Heart right ventricle (tissue), 16 donors: Measurements from ENCODE around the gene NOTCH4. TPM values are rescaled to one million over a fixed set of nuclear protein-coding genes. Genes with fewer than 3 reads are reported as not detected.

Source experiments
- ATAC-seq, 8 donors: fragments of 200-7000 bp; cut with Tn5 transposase; one replicate each; pipeline ENCODE4 v1.9.1; 2020; ENCODE audit warnings: mild to moderate bottlenecking in 8 of 8, moderate library complexity in 8 of 8, moderate number of reproducible peaks in 1 of 8
- DNase-seq, 2 donors: peaks; one replicate each; pipeline ENCODE4 v3.0.0-alpha.2; 2020
- H3K27ac ChIP-seq, 10 donors: fragments of 200-600 bp; sonication (generic) in 2 of 10; one replicate each; pipeline versions ENCODE4 v1.5.0 to v1.8.0; 2020 to 2022; ENCODE audit warnings: mild to moderate bottlenecking in 3 of 10
- H3K27me3 ChIP-seq, 7 donors: fragments of 200-600 bp; one replicate each; pipeline ENCODE4 v1.8.0; 2021 to 2022; ENCODE audit warnings: mild to moderate bottlenecking in 2 of 7
- H3K36me3 ChIP-seq, 9 donors: fragments of 200-600 bp; sonication (generic) in 1 of 9; one replicate each; pipeline versions ENCODE4 v1.5.0 to v1.8.0; 2020 to 2022; ENCODE audit warnings: mild to moderate bottlenecking in 2 of 9
- H3K4me1 ChIP-seq, 9 donors: fragments of 200-600 bp; sonication (generic) in 1 of 9; one replicate each; pipeline versions ENCODE4 v1.5.0 to v1.8.0; 2020 to 2022; ENCODE audit warnings: mild to moderate bottlenecking in 4 of 9
- H3K4me3 ChIP-seq, 10 donors: fragments of 200-600 bp; sonication (generic) in 2 of 10; one replicate each; pipeline versions ENCODE4 v1.5.0 to v1.8.0; 2020 to 2022; ENCODE audit warnings: mild to moderate bottlenecking in 7 of 10, moderate library complexity in 2 of 10
- H3K9me3 ChIP-seq, 11 donors: fragments of 200-600 bp in 10 of 11; sonication (generic) in 2 of 11; one replicate each; pipeline versions ENCODE4 v1.5.0 to v1.8.0; 2013 to 2022; ENCODE audit warnings: mild to moderate bottlenecking in 2 of 11, control low read depth in 1 of 11, moderate library complexity in 1 of 11
- WGBS, 2 donors: extraction: QIAGEN DNeasy Blood & Tissue Kit; methylation state at CpG; one replicate each; pipeline ENCODE4 v1.1.7; 2013; ENCODE audit warnings: inconsistent platforms in 1 of 2; 5-methylcytosine and 5-hydroxymethylcytosine counted together
- intact Hi-C, 10 donors: fragments of 100-400 bp; cut with DNase I; formaldehyde crosslinking; loops; one replicate each; pipeline versions ENCODE4 v1.11.1 to v1.14.2; 2022
- polyA plus RNA-seq, 2 donors: library from polyadenylated mRNA; stranded (reverse); fragments of 200-250 nt; gene quantifications; one replicate each; pipeline ENCODE4 v1.2.3, GENCODE V29; 2013
- total RNA-seq, 10 donors: library from RNA; stranded (reverse); fragmentation: NEBNext Ultra II Directional in 3 of 10; extraction: Animal tissue kit (Norgen Biotek cat#: 25700) in 3 of 10; gene quantifications; one replicate each; pipeline versions ENCODE4 v1.2.1 to v1.2.4, GENCODE V29; 2021 to 2023
- TF ChIP-seq, protein P1 (sequence below), 9 donors: fragments of 200-600 bp; sonication (generic) in 2 of 9; IDR thresholded peaks; one replicate each; pipeline versions ENCODE4 v1.5.0 to v1.8.0; 2021 to 2022; ENCODE audit warnings: antibody characterized with exemption in 9 of 9, mild to moderate bottlenecking in 5 of 9, moderate library complexity in 1 of 9
- donor health status: Arrhythmogenic right ventricular cardiomyopathy.
- donor health status: ischemic (EF 13 %, LVEDD 7.1; RV severe dilation, severe dysfunction).
- donor health status: healthy with polysubstance abuse.
- donor health status: DM: no; HTN: yes; CAD: no.
- donor health status: DM: no; HTN: no; CAD: no.
- donor health status: ischemic (EF 25% LVEDD 6.9; RV normal size, moderate dysfunction).
- donor health status: ischemic (EF 25% LVEDD 5.7; RV mildly dilated, moderate dysfunction).
- donor health status: healthy.
- donor health status: DM: yes; HTN: yes; CAD: no.
- donor health status: Ischemic cardiomyopathy.
- donor health status: ischemic (EF 35%, LVEDD 5.7; RV mildly dilated, moderate dysfunction).
- donor health status: nonischemic (EF 11% LVEDD 7.7; RV severe dilation, severe dysfunction).
- donor health status: DM: yes; HTN: yes; CAD: no.
- donor health status: PGD.
- donor health status: ischemic (EF 29% LVEDD 5.4; RV normal size, mild dysfunction).
- donor health status: nonischemic (EF 23%, LVEDD 6.1; RV moderate dilation, normal function).

NOTCH4 gene
- total and polyA plus RNA-seq, 12 donors = 17.4 to 123 (median 23.9) TPM

DNA sequence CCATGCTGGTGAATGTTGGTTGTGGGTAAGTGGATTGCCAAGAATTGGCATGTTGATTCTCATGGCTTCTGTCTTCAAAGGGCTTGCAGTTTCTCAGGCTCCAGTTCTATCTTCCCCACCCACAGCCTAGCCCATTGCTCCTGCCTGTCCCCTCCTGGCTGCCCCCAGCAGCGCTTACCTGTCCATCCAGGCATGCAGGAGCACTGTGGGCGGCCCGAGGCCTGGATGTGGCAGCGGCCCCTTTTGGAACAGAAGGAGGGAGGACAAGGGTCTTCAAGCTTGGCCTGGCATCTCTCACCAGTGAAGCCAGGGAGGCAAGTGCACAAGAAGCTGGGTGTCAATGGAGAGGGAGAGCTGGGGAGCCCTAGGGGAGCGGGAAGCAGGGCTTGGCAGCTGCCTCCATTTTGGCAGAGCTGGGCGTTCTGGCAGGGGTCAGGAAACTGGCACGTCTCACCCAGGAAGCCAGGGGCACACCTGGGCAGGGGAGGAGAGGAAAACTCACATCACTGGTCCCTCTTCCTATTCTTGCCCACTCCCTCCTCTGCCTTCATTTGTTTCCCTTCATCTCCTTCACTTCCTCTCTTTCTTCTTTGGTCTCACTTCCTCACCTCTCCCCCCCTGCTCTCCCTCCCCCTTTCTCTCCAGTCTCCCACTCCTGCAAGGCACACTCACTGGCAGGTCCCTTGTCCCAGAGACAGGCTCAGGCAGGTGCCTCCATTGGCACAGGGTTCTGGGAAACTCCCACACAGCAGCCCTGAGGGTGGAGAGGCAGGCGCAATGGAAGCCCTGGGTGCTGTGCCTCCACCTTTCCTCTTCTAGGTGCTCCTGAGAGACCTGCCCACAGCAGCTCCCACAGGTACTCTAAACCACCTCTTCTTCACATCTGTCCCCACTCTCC is 1.3 kb downstream of the NOTCH4 start:
- intact Hi-C loops = no loop called here
- Histone ChIP-seq H3K4me3 (peak overlapping the region in 9 of 10 donors; percentile 38 to 60 (median 51)), H3K36me3 (peaks cover 0 to 51% (median 0%) of the 10 kb centered on the region in 9 donors), H3K27me3 (no peaks in the 10 kb centered on the region), H3K4me1 (peaks cover 0 to 22% (median 6%) of the 10 kb centered on the region in 9 donors), H3K9me3 (no peaks in the 10 kb centered on the region), H3K27ac (peak overlapping the region in 9 of 10 donors; percentile 53 to 94 (median 89))
- DNase-seq (no peak), ATAC-seq (peak in 1 of 8 donors; percentile 16)
- TF ChIP-seq, protein P1, sequence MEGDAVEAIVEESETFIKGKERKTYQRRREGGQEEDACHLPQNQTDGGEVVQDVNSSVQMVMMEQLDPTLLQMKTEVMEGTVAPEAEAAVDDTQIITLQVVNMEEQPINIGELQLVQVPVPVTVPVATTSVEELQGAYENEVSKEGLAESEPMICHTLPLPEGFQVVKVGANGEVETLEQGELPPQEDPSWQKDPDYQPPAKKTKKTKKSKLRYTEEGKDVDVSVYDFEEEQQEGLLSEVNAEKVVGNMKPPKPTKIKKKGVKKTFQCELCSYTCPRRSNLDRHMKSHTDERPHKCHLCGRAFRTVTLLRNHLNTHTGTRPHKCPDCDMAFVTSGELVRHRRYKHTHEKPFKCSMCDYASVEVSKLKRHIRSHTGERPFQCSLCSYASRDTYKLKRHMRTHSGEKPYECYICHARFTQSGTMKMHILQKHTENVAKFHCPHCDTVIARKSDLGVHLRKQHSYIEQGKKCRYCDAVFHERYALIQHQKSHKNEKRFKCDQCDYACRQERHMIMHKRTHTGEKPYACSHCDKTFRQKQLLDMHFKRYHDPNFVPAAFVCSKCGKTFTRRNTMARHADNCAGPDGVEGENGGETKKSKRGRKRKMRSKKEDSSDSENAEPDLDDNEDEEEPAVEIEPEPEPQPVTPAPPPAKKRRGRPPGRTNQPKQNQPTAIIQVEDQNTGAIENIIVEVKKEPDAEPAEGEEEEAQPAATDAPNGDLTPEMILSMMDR (IDR thresholded peaks at IDR 0.05) = no peak
- 82 to 87% methylated on average over 8 of the region's 8 CpGs for WGBS, 2 donors

DNA sequence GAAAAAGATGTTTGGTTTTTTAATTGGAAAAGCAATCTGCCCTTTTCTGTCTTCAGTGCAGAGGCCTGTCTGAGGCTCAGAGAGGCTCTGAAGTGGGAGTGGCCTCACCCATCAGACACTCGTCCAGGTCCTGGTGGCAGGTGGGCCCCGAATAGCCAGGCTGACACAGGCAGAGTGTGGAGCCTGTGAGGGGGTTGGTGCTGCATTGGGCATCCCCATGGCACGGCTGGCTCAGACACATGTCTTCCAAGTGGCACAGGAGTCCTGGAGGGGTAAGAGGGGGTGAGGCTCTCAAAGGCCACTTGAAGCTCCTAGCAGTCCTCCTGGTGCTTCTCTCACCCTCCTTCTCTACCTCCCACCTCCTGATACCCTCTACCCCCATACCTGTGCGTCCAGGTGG is 3.8 kb downstream of the NOTCH4 start:
- 76 to 79% methylated on average over 4 of the region's 4 CpGs for WGBS, 2 donors

DNA sequence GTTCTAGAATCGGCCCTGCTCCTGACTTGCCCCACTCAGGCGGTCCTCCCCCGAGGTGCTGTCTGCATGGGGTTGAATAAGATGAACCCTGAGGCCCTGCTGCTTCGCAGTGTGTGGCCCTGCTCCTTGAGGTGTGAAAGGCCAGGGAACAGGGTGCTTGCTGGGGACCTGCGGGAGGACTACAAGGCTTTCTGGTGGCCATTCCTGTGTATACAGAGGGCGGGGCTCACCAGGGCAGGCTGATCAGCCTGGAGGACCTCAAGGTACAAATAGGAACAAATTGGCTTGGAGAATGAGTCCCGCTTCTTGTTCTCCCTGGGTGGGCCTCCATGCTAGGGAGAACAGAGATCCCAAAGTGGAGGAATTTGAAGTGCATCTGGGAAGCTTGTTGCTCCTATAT is 5.7 kb downstream of the NOTCH4 start:
- H3K4me3 ChIP-seq = no peak overlapping the region
- intact Hi-C loops = no loop called here
- H3K27ac ChIP-seq = no peak overlapping the region
- 68 to 78% methylated on average over 7 of the region's 7 CpGs for WGBS, 2 donors
- no peaks in the 10 kb centered on the region for H3K9me3 ChIP-seq
- no peaks in the 10 kb centered on the region for H3K27me3 ChIP-seq
- ATAC-seq (no peak), DNase-seq (no peak)
- peaks cover 0 to 89% (median 0%) of the 10 kb centered on the region in 9 donors for H3K36me3 ChIP-seq
- TF ChIP-seq, protein P1 (IDR thresholded peaks at IDR 0.05) = no peak
- H3K4me1 ChIP-seq = peaks cover 0 to 22% (median 5%) of the 10 kb centered on the region in 9 donors

More for the DNA sequence above, 3.8 kb downstream of the NOTCH4 start:
- Histone ChIP-seq H3K27ac (no peak overlapping the region), H3K4me3 (no peak overlapping the region), H3K9me3 (no peaks in the 10 kb centered on the region), H3K4me1 (peaks cover 0 to 22% (median 6%) of the 10 kb centered on the region in 9 donors), H3K36me3 (peaks cover 0 to 74% (median 0%) of the 10 kb centered on the region in 9 donors), H3K27me3 (no peaks in the 10 kb centered on the region)
- intact Hi-C loops = no loop called here
- TF ChIP-seq, protein P1 (IDR thresholded peaks at IDR 0.05) = no peak
- ATAC-seq (no peak), DNase-seq (no peak)

DNA sequence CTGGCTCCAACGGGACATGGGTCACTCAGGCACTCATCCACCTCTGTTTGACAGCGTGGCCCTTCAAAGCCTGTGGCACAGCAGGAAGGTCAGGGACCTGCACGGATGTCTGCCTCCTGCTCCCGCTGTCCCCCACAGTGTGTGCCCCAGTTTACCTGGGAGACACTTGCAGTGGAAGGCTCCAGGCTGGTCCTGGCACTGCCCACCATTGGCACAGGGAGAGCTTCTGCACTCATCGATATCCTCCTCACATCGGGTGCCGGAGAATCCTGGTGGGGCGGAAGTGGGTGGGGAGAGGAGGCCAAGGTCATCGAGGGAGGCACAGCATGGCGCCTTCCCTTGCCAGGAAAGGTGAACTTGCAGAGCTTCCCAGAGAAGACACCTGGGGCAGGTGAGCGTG is 6.9 kb downstream of the NOTCH4 start:
- peaks cover 0 to 96% (median 0%) of the 10 kb centered on the region in 9 donors for H3K36me3 ChIP-seq
- WGBS, 2 donors = 88 to 90% methylated on average over 11 of the region's 11 CpGs
- intact Hi-C loops = no loop called here
- H3K4me3 ChIP-seq = no peak overlapping the region
- no peaks in the 10 kb centered on the region for H3K27me3 ChIP-seq
- ATAC-seq (no peak), DNase-seq (no peak)
- H3K9me3 ChIP-seq = no peaks in the 10 kb centered on the region
- TF ChIP-seq, protein P1 (IDR thresholded peaks at IDR 0.05) = no peak
- H3K27ac ChIP-seq = no peak overlapping the region
- H3K4me1 ChIP-seq = peaks cover 0 to 15% (median 0%) of the 10 kb centered on the region in 9 donors
